DND-41 (cell line): ENCODE results near the gene CLCN6.

Experiments
- ATAC-seq: fragments of 200-7000 bp; cut with Tn5 transposase; 3 replicates; pipeline ENCODE4 v1.9.1; 2021; ENCODE audit warnings: low read depth; ENCODE audit not compliant: insufficient read depth
- DNase-seq: peaks from one replicate; pipeline ENCODE4 v3.0.0-alpha.2; 2020
- H2AFZ ChIP-seq: 2 replicates; pipeline ENCODE4 v1.6.0; 2012; ENCODE audit warnings: low read depth, low read length
- H3K27ac ChIP-seq: 2 replicates; pipeline ENCODE4 v1.5.1; 2012; ENCODE audit warnings: low read length, inconsistent platforms
- H3K27me3 ChIP-seq: fragments of 200-600 bp; sonication (generic); 2 replicates; pipeline ENCODE4 v1.6.0; 2012; ENCODE audit warnings: low read length, mild to moderate bottlenecking, inconsistent platforms; ENCODE audit not compliant: insufficient read depth, poor library complexity
- H3K36me3 ChIP-seq: 2 replicates; pipeline ENCODE4 v1.5.1; 2012; ENCODE audit warnings: low read length, inconsistent platforms; ENCODE audit not compliant: insufficient read depth
- H3K4me1 ChIP-seq: 2 replicates; pipeline ENCODE4 v1.5.1; 2012; ENCODE audit warnings: mild to moderate bottlenecking, low read length; ENCODE audit not compliant: insufficient read depth
- H3K4me2 ChIP-seq: 2 replicates; pipeline ENCODE4 v1.6.0; 2012; ENCODE audit warnings: mild to moderate bottlenecking, moderate library complexity, low read length, inconsistent platforms; ENCODE audit not compliant: insufficient read depth
- H3K4me3 ChIP-seq, 2 experiments: fragments of 200-600 bp in 1 of 2; shearing (Covaris generic) in 1 of 2; 2 replicates each; pipeline ENCODE4 v1.5.1; 2012 to 2016; ENCODE audit warnings: inconsistent platforms in 2 of 2, low read length in 2 of 2, mild to moderate bottlenecking in 2 of 2, low read depth in 1 of 2, moderate library complexity in 1 of 2
- H3K79me2 ChIP-seq: 2 replicates; pipeline ENCODE4 v1.6.0; 2012; ENCODE audit warnings: low read length, inconsistent platforms; ENCODE audit not compliant: insufficient read depth
- H3K9ac ChIP-seq: 2 replicates; pipeline ENCODE4 v1.6.0; 2012; ENCODE audit warnings: low read depth, mild to moderate bottlenecking, inconsistent platforms, low read length, moderate library complexity
- H3K9me3 ChIP-seq: 2 replicates; pipeline ENCODE4 v1.5.1; 2012; ENCODE audit warnings: low read length, moderate library complexity, mild to moderate bottlenecking, inconsistent platforms; ENCODE audit not compliant: insufficient read depth, severe bottlenecking
- H4K20me1 ChIP-seq: 2 replicates; pipeline ENCODE4 v1.6.0; 2012; ENCODE audit warnings: low read length; ENCODE audit not compliant: insufficient read depth
- EZH2 ChIP-seq: IDR thresholded peaks from 3 replicates; pipeline ENCODE4 v1.6.1; 2012; ENCODE audit warnings: borderline replicate concordance, low read depth, mild to moderate bottlenecking, moderate library complexity, low read length, inconsistent platforms; ENCODE audit not compliant: severe bottlenecking
- TF ChIP-seq, protein P1 (sequence below): IDR thresholded peaks from 2 replicates; pipeline ENCODE4 v1.5.1; 2012; ENCODE audit warnings: borderline replicate concordance, low read length, moderate library complexity, mild to moderate bottlenecking; ENCODE audit not compliant: poor library complexity, severe bottlenecking; ENCODE audit errors: extremely low read depth

Gene CLCN6

GRCh38 chr1:11778336-11778735, 27.7 kb upstream of the CLCN6 start:
- H3K4me3 ChIP-seq = no peak overlapping the region

GRCh38 chr1:11778844-11779623, 27.0 kb upstream of the CLCN6 start:
- no peaks in the 10 kb centered on the region for H3K79me2 ChIP-seq
- ATAC-seq = no peak
- H3K4me2 ChIP-seq = no peak overlapping the region
- H3K27ac ChIP-seq = no peak overlapping the region
- TF ChIP-seq EZH2 = no peak
- TF ChIP-seq, protein P1, sequence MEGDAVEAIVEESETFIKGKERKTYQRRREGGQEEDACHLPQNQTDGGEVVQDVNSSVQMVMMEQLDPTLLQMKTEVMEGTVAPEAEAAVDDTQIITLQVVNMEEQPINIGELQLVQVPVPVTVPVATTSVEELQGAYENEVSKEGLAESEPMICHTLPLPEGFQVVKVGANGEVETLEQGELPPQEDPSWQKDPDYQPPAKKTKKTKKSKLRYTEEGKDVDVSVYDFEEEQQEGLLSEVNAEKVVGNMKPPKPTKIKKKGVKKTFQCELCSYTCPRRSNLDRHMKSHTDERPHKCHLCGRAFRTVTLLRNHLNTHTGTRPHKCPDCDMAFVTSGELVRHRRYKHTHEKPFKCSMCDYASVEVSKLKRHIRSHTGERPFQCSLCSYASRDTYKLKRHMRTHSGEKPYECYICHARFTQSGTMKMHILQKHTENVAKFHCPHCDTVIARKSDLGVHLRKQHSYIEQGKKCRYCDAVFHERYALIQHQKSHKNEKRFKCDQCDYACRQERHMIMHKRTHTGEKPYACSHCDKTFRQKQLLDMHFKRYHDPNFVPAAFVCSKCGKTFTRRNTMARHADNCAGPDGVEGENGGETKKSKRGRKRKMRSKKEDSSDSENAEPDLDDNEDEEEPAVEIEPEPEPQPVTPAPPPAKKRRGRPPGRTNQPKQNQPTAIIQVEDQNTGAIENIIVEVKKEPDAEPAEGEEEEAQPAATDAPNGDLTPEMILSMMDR = no peak
- DNase-seq = no peak
- H3K9ac ChIP-seq = no peak overlapping the region
- no peaks in the 10 kb centered on the region for H3K9me3 ChIP-seq
- no peak overlapping the region for H3K4me3 ChIP-seq
- H4K20me1 ChIP-seq = no peaks in the 10 kb centered on the region
- no peaks in the 10 kb centered on the region for H3K36me3 ChIP-seq
- H3K4me1 ChIP-seq = no peaks in the 10 kb centered on the region
- H3K27me3 ChIP-seq = no peaks in the 10 kb centered on the region
- H2AFZ ChIP-seq = no peak overlapping the region

More at GRCh38 chr1:11778336-11778735, 27.7 kb upstream of the CLCN6 start:
- H3K4me2 ChIP-seq = no peak overlapping the region
- H3K9me3 ChIP-seq = no peaks in the 10 kb centered on the region
- ATAC-seq (no peak), DNase-seq (no peak)
- no peaks in the 10 kb centered on the region for H3K4me1 ChIP-seq
- H4K20me1 ChIP-seq = no peaks in the 10 kb centered on the region
- TF ChIP-seq EZH2 = no peak
- TF ChIP-seq, protein P1 = no peak
- no peak overlapping the region for H2AFZ ChIP-seq
- no peaks in the 10 kb centered on the region for H3K36me3 ChIP-seq
- no peaks in the 10 kb centered on the region for H3K79me2 ChIP-seq
- no peak overlapping the region for H3K9ac ChIP-seq
- no peaks in the 10 kb centered on the region for H3K27me3 ChIP-seq
- no peak overlapping the region for H3K27ac ChIP-seq

DNA sequence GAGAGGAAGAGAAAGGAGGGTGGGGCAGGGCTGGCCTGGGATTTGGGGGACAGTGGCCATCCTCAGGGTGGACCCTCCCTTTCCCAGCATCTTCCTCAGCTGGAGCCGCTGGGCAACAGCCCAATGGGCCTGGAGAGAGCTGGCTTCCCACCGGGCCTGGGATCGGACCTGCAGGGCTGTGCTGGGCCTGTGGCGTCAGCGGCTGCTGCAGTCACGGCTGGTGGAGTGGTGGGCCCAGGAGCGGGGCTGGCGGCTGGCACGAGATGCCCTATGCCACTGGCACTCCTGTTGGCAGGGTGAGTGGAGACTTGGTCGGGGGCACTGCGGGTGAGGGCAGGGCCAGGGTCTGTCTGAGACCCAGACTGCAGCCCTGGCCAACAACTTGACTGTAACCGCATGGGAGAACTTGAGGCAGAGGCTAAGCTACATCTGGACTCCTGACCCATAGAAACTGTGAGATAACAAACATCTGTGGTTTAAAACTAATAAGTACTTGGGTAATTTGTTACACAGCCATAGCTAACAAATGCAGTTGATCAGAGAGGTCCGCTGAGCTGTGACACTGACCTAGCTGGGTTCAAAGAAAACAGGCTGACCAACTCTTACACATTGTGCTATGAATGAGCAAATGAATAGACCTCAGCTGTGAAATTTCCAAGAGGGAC, 26.1 kb upstream of the CLCN6 start:
- H3K4me2 ChIP-seq = no peak overlapping the region
- no peak overlapping the region for H3K9ac ChIP-seq
- H3K27ac ChIP-seq = no peak overlapping the region
- ATAC-seq (no peak), DNase-seq (no peak)
- no peaks in the 10 kb centered on the region for H3K79me2 ChIP-seq
- no peak overlapping the region for H3K4me3 ChIP-seq
- no peaks in the 10 kb centered on the region for H3K4me1 ChIP-seq
- H3K9me3 ChIP-seq = no peaks in the 10 kb centered on the region
- TF ChIP-seq, protein P1 = no peak
- no peak for TF ChIP-seq EZH2
- H4K20me1 ChIP-seq = no peaks in the 10 kb centered on the region
- H3K36me3 ChIP-seq = no peaks in the 10 kb centered on the region
- no peaks in the 10 kb centered on the region for H3K27me3 ChIP-seq
- no peak overlapping the region for H2AFZ ChIP-seq
